NCI-H2227 treated with DMSO at 0.1 percent for 48 hours (cell line): Measurements from ENCODE around the gene PLAAT3.
"Not testable (repeated sequence)": the region's sequence is repeated elsewhere in the genome, so short reads cannot be mapped to it uniquely, and the experiment has no call there.

Experiments
- DNase-seq: peaks from one replicate; lab custom pipeline; 2025; lab: John Stamatoyannopoulos, UW

Gene PLAAT3

GRCh38 chr11:63608353-63609345, 5.6 kb downstream of the PLAAT3 start:
- no peak for DNase-seq

- no peak for DNase-seq
Observed at GRCh38 chr11:63603180-63603518, 11.1 kb downstream of the PLAAT3 start.

- DNase-seq, result not testable (repeated sequence)
Observed at GRCh38 chr11:63602290-63603179, 11.7 kb downstream of the PLAAT3 start.

- no peak for DNase-seq
Observed at GRCh38 chr11:63599211-63600122, 14.8 kb downstream of the PLAAT3 start.

GRCh38 chr11:63598556-63598955, 15.7 kb downstream of the PLAAT3 start:
- DNase-seq, result no peak

- DNase-seq, result no peak
Observed at GRCh38 chr11:63595296-63595695, 18.9 kb downstream of the PLAAT3 start.

GRCh38 chr11:63592975-63593395, 21.2 kb downstream of the PLAAT3 start:
- DNase-seq, result peak; percentile 7

- no peak for DNase-seq
Observed at GRCh38 chr11:63590024-63590788, 24.0 kb downstream of the PLAAT3 start.

GRCh38 chr11:63589000-63589399, 25.2 kb downstream of the PLAAT3 start:
- no peak for DNase-seq

- DNase-seq, result no peak
Observed at GRCh38 chr11:63586451-63587166, 27.6 kb downstream of the PLAAT3 start.

- DNase-seq, result no peak
Observed at GRCh38 chr11:63583357-63583677, 30.9 kb downstream of the PLAAT3 start.

- DNase-seq, result not testable (repeated sequence)
Observed at GRCh38 chr11:63581224-63581623, 33.0 kb downstream of the PLAAT3 start.

GRCh38 chr11:63578882-63579281, 35.4 kb downstream of the PLAAT3 start:
- not testable (repeated sequence) for DNase-seq

GRCh38 chr11:63574856-63575602, 39.2 kb downstream of the PLAAT3 start:
- peak; percentile 29 for DNase-seq

- DNase-seq, result peak; percentile 69
Observed at GRCh38 chr11:63573881-63574855, 40.1 kb downstream of the PLAAT3 start.

- DNase-seq, result no peak
Observed at GRCh38 chr11:63572026-63572688, 42.1 kb downstream of the PLAAT3 start.

GRCh38 chr11:63569570-63569969, 44.7 kb downstream of the PLAAT3 start:
- DNase-seq, result no peak
